Measurements from ENCODE around the gene NPAS1. TPM values are rescaled to one million over a fixed set of nuclear protein-coding genes. Genes with fewer than 3 reads are reported as not detected.

Gene NPAS1
- total and polyA plus RNA-seq, 2 experiments from 2014 or later = 0.23 to 4.5 TPM

- Histone ChIP-seq H4K20me1 (ENCODE audit: insufficient read depth, poor library complexity, severe bottlenecking) (no peaks in the 10 kb centered on the region), H3K4me1 (ENCODE audit: insufficient read depth) (no peaks in the 10 kb centered on the region)
- TF ChIP-seq EZH2phosphoT487 (IDR thresholded peaks at IDR 0.05; ENCODE audit: low read depth, severe bottlenecking, unreplicated experiment) (no peak), CTCF (IDR thresholded peaks at IDR 0.05; ENCODE audit: poor library complexity) (no peak), EZH2 (IDR thresholded peaks at IDR 0.05; ENCODE audit: borderline replicate concordance) (no peak)
Measured at GRCh38 chr19:47028195-47028601, 8.6 kb downstream of the NPAS1 start.

GRCh38 chr19:47032171-47032811 is 12.7 kb downstream of the NPAS1 start:
- 22% methylated on average over 17 of the region's 17 CpGs for WGBS (ENCODE audit: low lambda C conversion rate, missing lambda C conversion rate)
- H3K27ac ChIP-seq = no peak overlapping the region
- peak; percentile 77 for DNase-seq (ENCODE audit: low spot score)
- no peak overlapping the region for H2AFZ ChIP-seq
- H3K4me1 ChIP-seq (ENCODE audit: insufficient read depth) = no peaks in the 10 kb centered on the region
- no peaks in the 10 kb centered on the region for H3K36me3 ChIP-seq (replicated peaks; ENCODE audit: insufficient read depth, low read depth)
- no peak for TF ChIP-seq EZH2phosphoT487 (IDR thresholded peaks at IDR 0.05; ENCODE audit: low read depth, severe bottlenecking, unreplicated experiment)
- TF ChIP-seq CTCF (IDR thresholded peaks at IDR 0.05; ENCODE audit: poor library complexity) = peak; percentile 66
- H3K4me3 ChIP-seq = no peak overlapping the region
- H4K20me1 ChIP-seq (ENCODE audit: insufficient read depth, poor library complexity, severe bottlenecking) = no peaks in the 10 kb centered on the region
- H3K9me2 ChIP-seq (replicated peaks; ENCODE audit: insufficient read depth) = no peaks in the 10 kb centered on the region
- H3K79me2 ChIP-seq = no peaks in the 10 kb centered on the region
- H3K9me3 ChIP-seq (ENCODE audit: low read depth) = no peaks in the 10 kb centered on the region
- H3K27me3 ChIP-seq = peaks cover 14% of the 10 kb centered on the region
- H3K4me2 ChIP-seq = no peak overlapping the region

More at GRCh38 chr19:47028195-47028601, 8.6 kb downstream of the NPAS1 start:
- Histone ChIP-seq H2AFZ (no peak overlapping the region), H3K9me2 (replicated peaks; ENCODE audit: insufficient read depth) (no peaks in the 10 kb centered on the region), H3K27ac (no peak overlapping the region), H3K79me2 (no peaks in the 10 kb centered on the region), H3K27me3 (peaks cover 36% of the 10 kb centered on the region), H3K36me3 (replicated peaks; ENCODE audit: insufficient read depth, low read depth) (no peaks in the 10 kb centered on the region), H3K4me2 (no peak overlapping the region), H3K4me3 (no peak overlapping the region), H3K9me3 (ENCODE audit: low read depth) (no peaks in the 10 kb centered on the region)
- WGBS (ENCODE audit: low lambda C conversion rate, missing lambda C conversion rate) = 28% methylated on average over 12 of the region's 14 CpGs
- no peak for DNase-seq (ENCODE audit: low spot score)

GRCh38 chr19:47035127-47036096 is 15.8 kb downstream of the NPAS1 start:
- H3K9me2 ChIP-seq (replicated peaks; ENCODE audit: insufficient read depth) = no peaks in the 10 kb centered on the region
- H3K27ac ChIP-seq = peak overlapping the region; percentile 78
- no peaks in the 10 kb centered on the region for H3K9me3 ChIP-seq (ENCODE audit: low read depth)
- TF ChIP-seq EZH2phosphoT487 (IDR thresholded peaks at IDR 0.05; ENCODE audit: low read depth, severe bottlenecking, unreplicated experiment) = no peak
- peak; percentile 87 for TF ChIP-seq CTCF (IDR thresholded peaks at IDR 0.05; ENCODE audit: poor library complexity)
- no peak for TF ChIP-seq EZH2 (IDR thresholded peaks at IDR 0.05; ENCODE audit: borderline replicate concordance)
- H3K27me3 ChIP-seq = no peaks in the 10 kb centered on the region
- H3K4me1 ChIP-seq (ENCODE audit: insufficient read depth) = no peaks in the 10 kb centered on the region
- H3K36me3 ChIP-seq (replicated peaks; ENCODE audit: insufficient read depth, low read depth) = no peaks in the 10 kb centered on the region
- peak overlapping the region; percentile 71 for H2AFZ ChIP-seq
- peak overlapping the region; percentile 84 for H3K4me2 ChIP-seq
- H3K79me2 ChIP-seq = no peaks in the 10 kb centered on the region
- DNase-seq (ENCODE audit: low spot score) = peak; percentile 86
- H4K20me1 ChIP-seq (ENCODE audit: insufficient read depth, poor library complexity, severe bottlenecking) = no peaks in the 10 kb centered on the region
- 16% methylated on average over 29 of the region's 35 CpGs for WGBS (ENCODE audit: low lambda C conversion rate, missing lambda C conversion rate)
- H3K4me3 ChIP-seq = peak overlapping the region; percentile 38
